LNCAP (cell line): ENCODE results near the gene EML6.

Source experiments
- TF ChIP-seq, protein P1 (sequence below): fragments of 450-650 bp; IDR thresholded peaks from 2 replicates; pipeline ENCODE4 v1.5.1; 2017; ENCODE audit warnings: mild to moderate bottlenecking

EML6 gene

DNA sequence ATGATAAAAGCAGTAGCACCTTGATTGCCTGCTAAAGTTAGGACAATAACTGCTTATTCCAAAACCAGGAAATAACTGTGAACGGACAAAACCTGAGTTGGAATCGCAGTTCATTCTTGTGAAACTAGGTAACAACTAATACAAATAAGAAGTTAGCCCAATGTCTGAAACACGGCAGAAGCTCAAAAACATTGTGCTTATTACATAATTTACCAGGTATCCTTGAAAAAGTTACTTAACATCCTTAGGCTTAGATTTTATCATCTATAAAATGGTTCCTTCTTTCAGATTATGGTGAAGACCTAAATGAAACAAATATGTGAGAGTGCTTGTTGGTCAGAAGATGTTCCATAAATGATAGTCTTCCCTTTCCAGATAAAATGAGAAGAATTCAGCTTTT is 294.4 kb downstream of the EML6 start:
- TF ChIP-seq, protein P1, sequence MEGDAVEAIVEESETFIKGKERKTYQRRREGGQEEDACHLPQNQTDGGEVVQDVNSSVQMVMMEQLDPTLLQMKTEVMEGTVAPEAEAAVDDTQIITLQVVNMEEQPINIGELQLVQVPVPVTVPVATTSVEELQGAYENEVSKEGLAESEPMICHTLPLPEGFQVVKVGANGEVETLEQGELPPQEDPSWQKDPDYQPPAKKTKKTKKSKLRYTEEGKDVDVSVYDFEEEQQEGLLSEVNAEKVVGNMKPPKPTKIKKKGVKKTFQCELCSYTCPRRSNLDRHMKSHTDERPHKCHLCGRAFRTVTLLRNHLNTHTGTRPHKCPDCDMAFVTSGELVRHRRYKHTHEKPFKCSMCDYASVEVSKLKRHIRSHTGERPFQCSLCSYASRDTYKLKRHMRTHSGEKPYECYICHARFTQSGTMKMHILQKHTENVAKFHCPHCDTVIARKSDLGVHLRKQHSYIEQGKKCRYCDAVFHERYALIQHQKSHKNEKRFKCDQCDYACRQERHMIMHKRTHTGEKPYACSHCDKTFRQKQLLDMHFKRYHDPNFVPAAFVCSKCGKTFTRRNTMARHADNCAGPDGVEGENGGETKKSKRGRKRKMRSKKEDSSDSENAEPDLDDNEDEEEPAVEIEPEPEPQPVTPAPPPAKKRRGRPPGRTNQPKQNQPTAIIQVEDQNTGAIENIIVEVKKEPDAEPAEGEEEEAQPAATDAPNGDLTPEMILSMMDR = no peak

DNA sequence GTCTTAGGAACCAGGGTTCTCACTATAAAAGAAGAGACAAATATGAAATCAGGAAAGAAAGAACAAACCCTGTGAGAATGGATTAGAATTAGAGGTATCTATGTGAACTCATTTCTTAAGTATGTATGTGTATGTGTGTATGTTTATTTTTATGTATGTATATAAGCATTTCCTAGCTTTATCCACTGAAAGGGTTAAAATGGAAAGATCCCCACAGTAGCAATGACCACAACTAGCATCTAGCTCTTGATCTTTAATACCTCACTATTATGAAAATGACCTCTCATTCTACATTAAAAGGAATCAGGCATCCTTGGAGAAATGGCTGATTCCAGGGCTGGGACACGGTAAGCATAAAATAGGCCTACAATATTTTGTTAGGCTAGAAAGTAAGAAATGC is 295.2 kb downstream of the EML6 start:
- TF ChIP-seq, protein P1 = no peak

DNA sequence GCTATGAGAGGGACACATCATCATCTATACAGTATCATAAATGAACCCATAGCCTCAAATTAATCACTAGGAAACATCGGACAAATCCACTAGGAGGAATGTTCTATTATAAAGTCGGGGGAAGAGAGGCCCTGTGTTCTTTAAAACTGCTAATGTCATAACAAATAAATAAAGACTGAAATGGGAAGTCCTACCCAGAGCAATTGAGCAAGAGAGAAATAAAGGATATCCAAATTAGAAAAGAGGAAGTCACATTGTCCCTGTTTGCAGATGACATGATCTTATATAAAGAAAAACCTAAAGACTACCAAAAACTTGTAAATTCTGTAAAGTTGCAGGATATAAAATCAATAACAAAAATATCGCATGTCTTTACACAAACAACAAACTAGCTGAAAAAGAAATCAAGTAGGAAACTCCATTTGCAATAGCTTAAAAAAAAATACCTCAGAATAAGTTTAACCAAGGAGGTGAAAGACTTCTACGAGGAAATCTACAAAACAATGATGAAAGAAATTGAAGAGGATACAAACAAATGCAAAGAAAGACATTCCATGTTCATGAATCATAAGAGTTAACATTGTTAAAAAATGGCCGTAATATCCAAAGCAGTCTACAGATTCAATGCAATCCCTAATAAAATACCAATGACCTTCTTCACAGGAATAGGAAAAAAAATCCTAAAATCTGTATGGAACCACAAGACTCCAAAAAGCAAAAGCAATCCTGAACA is 296.2 kb downstream of the EML6 start:
- TF ChIP-seq, protein P1 = no peak
